Measurements from ENCODE around the gene DMPK. TPM values are rescaled to one million over a fixed set of nuclear protein-coding genes. Genes with fewer than 3 reads are reported as not detected.
"Not testable (repeated sequence)": the region's sequence is repeated elsewhere in the genome, so short reads cannot be mapped to it uniquely, and the experiment has no call there.

Gene DMPK
- total RNA-seq, 1 donor from 2014 or later: 29.0 TPM

- peak; percentile 100 for DNase-seq
Measured at GRCh38 chr19:45768984-45769782, 13.1 kb downstream of the DMPK start, which contains the start of gene SIX5. Gene SIX5, minus strand, starts transcription at chr19:45769252. Its CDS starts 408 bp downstream, at chr19:45768844.

DNA sequence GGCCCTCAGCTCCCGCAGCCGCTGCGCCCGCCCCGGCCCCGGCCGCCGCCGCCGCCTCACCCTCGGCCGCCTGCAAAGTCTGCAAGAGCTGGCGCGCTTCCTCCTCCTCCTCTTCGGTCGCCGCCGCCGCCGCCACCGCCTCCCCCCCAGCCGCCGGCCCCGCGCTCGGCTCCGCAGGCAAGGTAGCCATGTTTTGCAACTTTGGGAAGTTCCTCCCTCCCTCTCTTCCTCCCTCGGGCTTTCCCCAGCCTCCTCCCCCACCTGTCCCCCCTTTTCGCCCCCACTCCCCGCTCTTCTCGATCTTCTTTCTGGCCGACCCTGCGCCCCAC is 13.7 kb downstream of the DMPK start:
- DNase-seq: no peak

GRCh38 chr19:45767881-45768654 is 14.2 kb downstream of the DMPK start:
- DNase-seq: peak; percentile 39

GRCh38 chr19:45767410-45767880 is 14.8 kb downstream of the DMPK start:
- peak; percentile 82 for DNase-seq

GRCh38 chr19:45766869-45767346 is 15.4 kb downstream of the DMPK start:
- DNase-seq: no peak

- DNase-seq: no peak
Measured at GRCh38 chr19:45766296-45766868, 15.9 kb downstream of the DMPK start.

GRCh38 chr19:45765702-45766295 is 16.5 kb downstream of the DMPK start:
- DNase-seq: no peak

DNA sequence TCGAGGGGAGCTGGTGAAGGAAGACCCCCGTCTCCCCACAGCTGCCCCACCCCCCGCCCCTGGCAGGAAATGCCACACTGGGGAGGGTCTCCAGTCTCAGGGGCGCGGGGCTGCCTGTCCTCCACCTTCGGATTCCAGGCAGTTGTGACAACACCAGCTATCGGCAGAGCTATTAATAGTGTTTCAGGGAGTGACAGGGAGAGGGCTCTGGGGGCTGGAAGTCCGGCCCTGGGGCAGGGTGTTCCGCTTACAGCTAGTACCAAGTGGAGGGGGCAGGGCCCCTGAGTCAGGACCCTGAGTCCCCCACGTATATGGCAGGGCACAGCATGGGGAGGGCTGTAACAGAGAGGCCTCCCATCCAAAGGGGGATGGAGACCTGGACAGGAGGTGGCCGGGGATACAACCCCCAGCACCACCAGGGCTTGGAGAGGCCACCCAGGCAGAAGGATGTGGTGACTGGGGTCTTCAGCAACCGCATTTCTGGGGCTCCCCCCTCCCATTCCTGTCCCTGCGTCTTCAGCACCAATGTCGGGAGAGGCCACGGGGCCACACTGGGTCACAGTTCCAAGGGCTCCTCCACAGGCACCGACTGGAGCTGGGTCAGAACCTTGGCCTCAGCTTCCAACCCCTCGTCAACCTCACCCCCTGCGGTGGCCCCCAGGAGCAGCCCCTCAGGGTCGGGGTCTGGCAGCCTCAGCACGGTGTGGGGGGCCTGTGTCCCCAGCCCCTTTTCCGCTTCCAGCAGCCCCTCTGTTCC is 17.2 kb downstream of the DMPK start:
- DNase-seq: no peak

- no peak for DNase-seq
Measured at GRCh38 chr19:45764475-45764874, 17.8 kb downstream of the DMPK start.

GRCh38 chr19:45763691-45764294 is 18.5 kb downstream of the DMPK start:
- no peak for DNase-seq

DNA sequence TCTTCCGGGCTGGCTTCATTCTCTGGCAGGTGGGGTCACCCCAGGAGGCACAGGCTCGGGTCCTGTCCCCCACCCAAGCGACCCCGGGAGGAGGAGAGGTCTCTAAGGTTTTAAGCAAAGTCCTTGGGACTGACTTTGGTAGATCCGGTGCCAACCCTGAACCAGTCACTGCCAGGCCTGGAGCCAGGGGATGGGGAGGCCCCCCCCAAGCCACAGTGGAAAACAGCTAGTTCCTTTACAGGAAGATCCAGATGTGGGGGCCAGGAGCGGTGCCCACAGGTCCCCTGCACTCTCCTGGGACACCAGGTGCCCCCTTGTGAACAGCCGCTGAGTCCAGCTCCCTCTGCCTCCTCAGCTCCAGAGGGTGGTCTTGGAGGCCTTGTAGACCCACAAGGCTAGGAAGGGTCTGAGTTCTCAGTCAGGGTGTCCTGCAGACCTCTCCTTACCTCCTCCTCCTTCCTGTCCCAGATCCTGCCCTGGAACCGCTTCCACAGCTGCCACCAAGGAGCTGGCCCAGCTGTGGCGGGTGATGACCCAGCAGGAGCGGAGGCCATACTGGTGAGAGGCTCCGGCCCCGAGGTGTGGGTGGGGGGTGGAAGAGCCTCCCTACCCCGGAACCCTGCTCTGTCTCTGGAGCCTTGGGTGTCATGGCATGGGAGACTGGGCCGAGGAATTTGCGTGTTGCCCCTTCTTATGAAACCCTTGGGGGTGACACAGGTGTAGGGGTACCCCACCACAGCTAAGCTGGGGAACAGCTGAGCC is 19.2 kb downstream of the DMPK start:
- no peak for DNase-seq

DNA sequence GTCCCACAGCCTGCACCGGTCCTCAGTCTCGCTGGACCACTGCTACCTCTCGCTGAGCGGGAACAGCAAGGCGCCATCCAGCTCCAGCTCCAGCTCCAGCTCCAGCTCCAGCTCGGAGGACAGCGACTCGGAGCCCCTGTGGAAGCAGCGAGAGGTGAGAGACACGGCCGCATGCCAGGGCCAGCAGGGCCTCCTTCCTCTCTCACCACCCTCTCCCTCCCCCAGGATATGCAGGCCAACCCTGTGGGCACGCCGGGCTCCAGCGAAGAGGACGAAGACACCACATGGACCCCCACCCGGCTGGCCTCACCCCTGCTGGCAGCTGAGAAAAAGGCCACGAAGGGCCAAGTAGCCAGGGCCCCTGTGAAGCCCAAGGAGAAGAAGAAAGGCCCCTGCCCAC is 20.6 kb downstream of the DMPK start:
- DNase-seq: no peak

DNA sequence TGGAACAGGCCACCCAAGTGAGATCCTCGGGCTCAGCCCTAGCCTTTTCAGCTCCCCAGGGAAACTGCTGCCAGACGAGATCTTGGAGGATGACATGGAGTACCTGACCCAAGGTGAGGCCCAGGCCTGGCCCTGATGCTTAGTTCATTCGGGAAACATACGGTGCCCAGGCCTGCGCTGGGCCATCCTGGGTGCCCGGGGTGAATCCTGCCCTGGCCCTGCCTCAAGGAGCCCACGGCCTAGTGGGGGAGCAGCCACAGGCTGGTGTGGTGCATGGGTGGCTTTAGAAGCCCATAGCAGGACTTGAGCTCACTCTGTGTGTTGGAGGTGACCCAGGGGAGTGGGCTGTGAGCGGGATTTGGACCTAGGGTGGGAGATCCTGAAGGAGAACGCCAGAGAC is 23.4 kb downstream of the DMPK start:
- no peak for DNase-seq

- DNase-seq: no peak
Measured at GRCh38 chr19:45757695-45758094, 24.6 kb downstream of the DMPK start.

DNA sequence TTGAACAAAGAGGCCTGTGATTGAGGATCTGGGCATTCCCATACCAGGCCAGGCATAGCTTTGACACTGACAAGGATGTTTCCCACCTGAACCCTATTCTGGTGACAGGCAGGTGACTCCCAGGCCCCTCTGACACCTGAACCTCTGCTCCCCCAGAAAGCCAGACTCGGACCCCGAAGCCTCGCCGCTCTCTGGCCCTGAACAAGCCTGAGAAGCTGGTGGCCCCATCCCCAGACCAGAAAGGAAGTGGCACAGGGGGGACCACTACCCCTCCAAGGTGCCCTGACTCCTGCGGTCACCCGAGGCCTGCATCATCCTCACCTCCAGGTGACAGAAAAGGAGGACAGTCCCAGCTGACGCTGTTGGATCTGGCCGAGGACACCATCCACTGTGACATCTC is 28.0 kb downstream of the DMPK start:
- DNase-seq: no peak

- no peak for DNase-seq
Measured at GRCh38 chr19:45753548-45753947, 28.7 kb downstream of the DMPK start.

DNA sequence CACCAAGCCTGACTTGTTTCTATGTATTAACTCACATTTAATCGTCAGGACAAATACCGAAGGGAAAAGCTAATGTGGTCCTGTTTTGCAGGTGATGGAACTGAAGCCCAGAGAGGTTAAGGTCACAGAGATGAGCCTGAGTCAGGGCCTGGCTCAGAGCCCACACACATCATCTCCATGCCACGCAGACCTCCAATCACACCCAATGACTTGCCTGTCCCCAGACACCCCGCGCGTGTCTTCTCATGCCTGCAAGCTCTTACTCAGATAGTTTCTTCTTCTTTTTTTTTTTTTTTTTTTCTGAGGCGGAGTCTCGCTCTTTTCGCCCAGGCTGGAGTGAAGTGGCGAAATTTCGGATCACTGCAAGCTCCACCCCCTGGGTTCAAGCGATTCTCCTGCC is 29.7 kb downstream of the DMPK start:
- DNase-seq: no peak

GRCh38 chr19:45751483-45751882 is 30.8 kb downstream of the DMPK start:
- not testable (repeated sequence) for DNase-seq

GRCh38 chr19:45747513-45747912 is 34.8 kb downstream of the DMPK start:
- no peak for DNase-seq

- no peak for DNase-seq
Measured at GRCh38 chr19:45746866-45747265, 35.4 kb downstream of the DMPK start.

- no peak for DNase-seq
Measured at GRCh38 chr19:45745606-45746005, 36.7 kb downstream of the DMPK start.
